Loucy (cell line): ENCODE results near the gene RHBG.

ENCODE experiments used
- CTCF ChIP-seq: fragments of 200-600 bp; sonication (generic); conservative IDR thresholded peaks from 2 replicates; pipeline ENCODE4 v1.5.1; 2014; ENCODE audit warnings: mild to moderate bottlenecking, antibody characterized with exemption, low read length
- EZH2phosphoT487 ChIP-seq: fragments of 200-600 bp; IDR thresholded peaks from 2 replicates; pipeline ENCODE4 v1.6.1; 2018; ENCODE audit warnings: antibody characterized with exemption, mild to moderate bottlenecking, moderate library complexity, borderline replicate concordance

- TF ChIP-seq CTCF (no peak), EZH2phosphoT487 (no peak)
Observed at GRCh38 chr1:156429313-156430060, 60.5 kb downstream of the RHBG start.
